Naive thymus-derived CD4-positive, alpha-beta T cell (primary cell): ENCODE measurements around the gene ZNF750. TPM values are rescaled to one million over a fixed set of nuclear protein-coding genes. Genes with fewer than 3 reads are reported as not detected.

Source experiments
- ATAC-seq: fragments of 150-1000 bp; cut with Tn5 transposase; 2 replicates; pipeline ENCODE4 v1.10.0; 2021; ENCODE audit warnings: mild to moderate bottlenecking, moderate library complexity
- CTCF ChIA-PET: fragments of 350-600 bp; sonication (Branson Sonifier 250); formaldehyde crosslinking; loops from one replicate; lab custom pipeline; 2021; ENCODE audit warnings: antibody characterized with exemption; lab: Charles Lee
- POLR2A ChIA-PET: fragments of 350-600 bp; sonication (Branson Sonifier 250); formaldehyde crosslinking; loops from one replicate; lab custom pipeline; 2021; ENCODE audit warnings: antibody characterized with exemption, inconsistent platforms; lab: Charles Lee
- DNase-seq, 9 donors: peaks; one replicate each; pipeline versions ENCODE4 v3.0.0 to v3.0.0-alpha.2; 2020 to 2022; ENCODE audit warnings: mixed read lengths in 1 of 9
- H3K27ac ChIP-seq: one replicate; pipeline ENCODE4 v1.7.0; 2013; ENCODE audit warnings: mild to moderate bottlenecking, low read depth, low read length, moderate library complexity
- H3K27me3 ChIP-seq, 2 donors: one replicate each; pipeline ENCODE4 v1.7.0; 2013; ENCODE audit warnings: low read length in 2 of 2, mild to moderate bottlenecking in 2 of 2, moderate library complexity in 2 of 2; ENCODE audit not compliant: control insufficient read depth in 2 of 2, insufficient read depth in 2 of 2
- H3K36me3 ChIP-seq, 3 experiments: 1 replicate in 2 of 3; 2 replicates in 1 of 3; pipeline ENCODE4 v1.7.0; 2013; ENCODE audit warnings: low read length in 3 of 3, mild to moderate bottlenecking in 3 of 3, moderate library complexity in 1 of 3; ENCODE audit not compliant: insufficient read depth in 3 of 3, control insufficient read depth in 2 of 3
- H3K4me1 ChIP-seq, 2 donors: one replicate each; pipeline ENCODE4 v1.7.0; 2013; ENCODE audit warnings: low read length in 2 of 2, mild to moderate bottlenecking in 2 of 2, moderate library complexity in 1 of 2; ENCODE audit not compliant: control insufficient read depth in 2 of 2, insufficient read depth in 2 of 2
- H3K4me3 ChIP-seq: 2 replicates; pipeline ENCODE4 v1.7.0; 2013; ENCODE audit warnings: mild to moderate bottlenecking, low read length
- H3K9me3 ChIP-seq, 3 experiments: 1 replicate in 2 of 3; 2 replicates in 1 of 3; pipeline ENCODE4 v1.7.0; 2013; ENCODE audit warnings: low read length in 3 of 3; ENCODE audit not compliant: control insufficient read depth in 2 of 3
- H3K27ac Mint-ChIP-seq, 9 donors: one replicate each; pipeline ENCODE4 v1.8.0; 2020 to 2022; ENCODE audit warnings: mixed read lengths in 9 of 9, mild to moderate bottlenecking in 8 of 9, moderate library complexity in 5 of 9, inconsistent platforms in 2 of 9
- H3K27me3 Mint-ChIP-seq, 5 donors: one replicate each; pipeline ENCODE4 v1.8.0; 2021 to 2022; ENCODE audit warnings: mixed read lengths in 5 of 5, mild to moderate bottlenecking in 1 of 5
- H3K36me3 Mint-ChIP-seq, 5 donors: one replicate each; pipeline ENCODE4 v1.8.0; 2020 to 2022; ENCODE audit warnings: mixed read lengths in 5 of 5, mild to moderate bottlenecking in 3 of 5, inconsistent platforms in 1 of 5
- H3K4me1 Mint-ChIP-seq, 7 donors: one replicate each; pipeline ENCODE4 v1.8.0; 2020 to 2022; ENCODE audit warnings: mixed read lengths in 7 of 7, mild to moderate bottlenecking in 3 of 7, inconsistent platforms in 1 of 7
- H3K4me3 Mint-ChIP-seq, 10 donors: one replicate each; pipeline ENCODE4 v1.8.0; 2020 to 2022; ENCODE audit warnings: mild to moderate bottlenecking in 10 of 10, mixed read lengths in 10 of 10, moderate library complexity in 6 of 10, inconsistent platforms in 2 of 10
- H3K9me3 Mint-ChIP-seq, 11 donors: one replicate each; pipeline ENCODE4 v1.8.0; 2020 to 2022; ENCODE audit warnings: mixed read lengths in 11 of 11, mild to moderate bottlenecking in 4 of 11, inconsistent platforms in 1 of 11, moderate library complexity in 1 of 11
- intact Hi-C, 2 donors: fragments of 100-400 bp; cut with micrococcal nuclease; formaldehyde crosslinking; loops; one replicate each; pipeline ENCODE4 v1.15.1; 2023
- polyA plus RNA-seq, 2 donors: library from polyadenylated mRNA; unstranded; fragments of 300-500 nt; fragmentation: Illumina TruSeq; gene quantifications; one replicate each; pipeline ENCODE4 v1.2.3, GENCODE V29; 2021
- total RNA-seq, 6 experiments: library from RNA in 5 of 6; stranded (reverse) in 5 of 6; gene quantifications; 1 replicate in 5 of 6; 2 replicates in 1 of 6; pipeline ENCODE4 v1.2.3 and lab custom pipeline; 2021 to 2026

The ZNF750 gene
- total and polyA plus RNA-seq, 7 experiments from 2014 or later, result 0.13 TPM; not detected in 6

DNA sequence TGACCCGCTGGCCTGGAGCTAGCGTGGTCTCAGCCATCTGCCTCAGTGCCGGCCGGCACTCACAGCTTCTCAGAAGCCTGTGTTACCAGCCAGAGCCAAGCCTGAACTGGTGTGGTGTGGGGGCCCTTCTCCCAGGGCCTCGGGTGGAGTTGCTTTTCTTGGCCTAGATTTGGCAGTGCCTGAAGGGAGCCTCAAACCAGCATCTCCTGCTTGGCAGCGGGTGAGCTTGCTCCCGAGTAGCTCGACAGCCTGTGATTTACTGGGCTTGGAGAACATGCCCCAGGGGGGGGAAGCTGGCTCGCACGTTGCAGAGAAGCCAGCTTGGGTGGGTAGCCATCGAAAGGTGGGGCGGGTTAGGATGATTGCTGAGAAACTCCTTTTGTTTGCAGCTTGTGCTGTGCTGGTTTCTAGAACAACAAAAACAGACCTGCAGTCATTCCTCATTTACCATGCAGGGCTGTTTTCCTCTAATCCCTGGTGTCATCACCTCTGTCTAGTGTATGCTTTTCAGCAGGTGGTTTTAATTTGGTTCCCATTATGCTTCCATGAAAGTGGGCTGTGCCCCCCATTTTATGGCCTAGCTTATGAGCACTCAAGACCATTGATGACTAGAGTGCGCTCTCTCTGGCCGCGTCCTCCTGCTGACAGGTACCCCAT, 45.7 kb downstream of the ZNF750 start:
- H3K9me3 Mint-ChIP-seq, result no peaks in the 10 kb centered on the region
- no peaks in the 10 kb centered on the region for H3K4me1 ChIP-seq
- H3K36me3 Mint-ChIP-seq, result peaks cover 0 to 27% (median 0%) of the 10 kb centered on the region in 5 donors
- no peak for ATAC-seq
- H3K4me3 ChIP-seq, result no peak overlapping the region
- intact Hi-C loops, result no loop called here
- H3K27me3 Mint-ChIP-seq, result no peaks in the 10 kb centered on the region
- H3K27ac Mint-ChIP-seq, result no peak overlapping the region
- no peaks in the 10 kb centered on the region for H3K9me3 ChIP-seq
- H3K36me3 ChIP-seq, result peaks cover 0 to 22% (median 0%) of the 10 kb centered on the region in 3 experiments
- H3K4me1 Mint-ChIP-seq, result peaks cover 0 to 7% (median 0%) of the 10 kb centered on the region in 7 donors
- DNase-seq, result no peak
- CTCF ChIA-PET, result interaction anchor here (1.2 kb wide), 1 partner anchor 12 kb away, joined by 4 read pairs; no protein-coding TSS in a partner anchor
- no peaks in the 10 kb centered on the region for H3K27me3 ChIP-seq
- H3K4me3 Mint-ChIP-seq, result peak overlapping the region in 1 of 10 donors; percentile 29
- no peak overlapping the region for H3K27ac ChIP-seq
- POLR2A ChIA-PET, result no interaction called here

DNA sequence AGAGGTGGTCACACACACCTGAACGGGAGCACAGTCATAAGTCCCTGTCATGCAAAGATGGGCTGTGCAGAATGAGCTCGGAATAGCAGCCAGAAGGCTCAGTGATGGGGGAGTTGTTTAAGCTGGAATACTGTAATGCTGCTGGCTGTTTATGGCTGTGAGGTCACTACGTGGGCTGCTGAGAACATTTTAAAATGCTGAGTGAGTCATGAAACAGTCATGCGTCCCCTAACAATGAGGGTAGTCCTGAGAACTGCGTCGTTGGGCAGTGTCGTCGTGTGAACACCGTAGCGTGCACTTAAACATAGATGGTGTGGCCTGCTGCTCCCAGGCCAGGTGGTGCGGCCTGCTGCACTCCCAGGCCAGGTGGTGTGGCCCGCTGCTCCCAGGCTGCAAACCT, 48.3 kb downstream of the ZNF750 start:
- CTCF ChIA-PET, result interaction anchor here (0.7 kb wide), 1 partner anchor 44 kb away, joined by 3 read pairs; no protein-coding TSS in a partner anchor
- intact Hi-C loops, result no loop called here
- H3K27me3 ChIP-seq, result no peaks in the 10 kb centered on the region
- no peaks in the 10 kb centered on the region for H3K27me3 Mint-ChIP-seq
- ATAC-seq (no peak), DNase-seq (no peak)
- no peaks in the 10 kb centered on the region for H3K4me1 ChIP-seq
- peak overlapping the region in 1 of 9 donors; percentile 45 for H3K27ac Mint-ChIP-seq
- POLR2A ChIA-PET, result no interaction called here
- H3K36me3 Mint-ChIP-seq, result peaks cover 0 to 25% (median 0%) of the 10 kb centered on the region in 5 donors
- no peaks in the 10 kb centered on the region for H3K9me3 ChIP-seq
- peaks cover 0 to 12% (median 3%) of the 10 kb centered on the region in 7 donors for H3K4me1 Mint-ChIP-seq
- H3K9me3 Mint-ChIP-seq, result no peaks in the 10 kb centered on the region
- H3K4me3 ChIP-seq, result no peak overlapping the region
- H3K27ac ChIP-seq, result no peak overlapping the region
- H3K36me3 ChIP-seq, result peaks cover 0 to 14% (median 0%) of the 10 kb centered on the region in 3 experiments
- H3K4me3 Mint-ChIP-seq, result no peak overlapping the region

DNA sequence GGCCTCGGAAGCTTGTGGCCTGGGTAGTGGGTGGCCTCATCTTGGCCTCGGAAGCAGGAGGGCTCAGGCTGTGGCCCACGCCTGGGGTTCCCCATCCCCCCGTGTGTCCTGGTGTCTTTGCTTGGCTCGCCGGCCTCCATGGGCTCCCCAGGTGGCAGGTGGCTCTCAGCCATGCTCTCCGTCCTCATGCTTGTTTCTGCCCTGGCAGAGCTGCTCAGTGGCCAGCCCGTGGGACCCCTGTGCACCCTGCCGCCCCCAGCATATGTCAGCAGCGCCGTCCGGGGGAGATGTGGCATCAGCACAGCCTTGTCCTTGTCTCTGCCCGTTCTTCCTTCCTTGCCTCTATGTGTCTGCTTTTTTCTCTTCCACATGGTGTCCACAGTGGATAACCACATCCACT, 49.4 kb downstream of the ZNF750 start:
- no peaks in the 10 kb centered on the region for H3K9me3 Mint-ChIP-seq
- ChIA-PET CTCF (interaction anchor here (1.2 kb wide), 1 partner anchor 9 kb away, joined by 3 read pairs; no protein-coding TSS in a partner anchor), POLR2A (no interaction called here)
- H3K36me3 Mint-ChIP-seq, result peaks cover 0 to 23% (median 0%) of the 10 kb centered on the region in 5 donors
- peaks cover 0 to 12% (median 3%) of the 10 kb centered on the region in 7 donors for H3K4me1 Mint-ChIP-seq
- intact Hi-C loops, result no loop called here
- no peaks in the 10 kb centered on the region for H3K27me3 ChIP-seq
- H3K9me3 ChIP-seq, result no peaks in the 10 kb centered on the region
- H3K27me3 Mint-ChIP-seq, result no peaks in the 10 kb centered on the region
- H3K4me3 Mint-ChIP-seq, result no peak overlapping the region
- peaks cover 0 to 11% (median 0%) of the 10 kb centered on the region in 3 experiments for H3K36me3 ChIP-seq
- ATAC-seq (no peak), DNase-seq (no peak)
- H3K4me1 ChIP-seq, result no peaks in the 10 kb centered on the region
- peak overlapping the region in 1 of 9 donors; percentile 45 for H3K27ac Mint-ChIP-seq
- H3K27ac ChIP-seq, result no peak overlapping the region
- no peak overlapping the region for H3K4me3 ChIP-seq

DNA sequence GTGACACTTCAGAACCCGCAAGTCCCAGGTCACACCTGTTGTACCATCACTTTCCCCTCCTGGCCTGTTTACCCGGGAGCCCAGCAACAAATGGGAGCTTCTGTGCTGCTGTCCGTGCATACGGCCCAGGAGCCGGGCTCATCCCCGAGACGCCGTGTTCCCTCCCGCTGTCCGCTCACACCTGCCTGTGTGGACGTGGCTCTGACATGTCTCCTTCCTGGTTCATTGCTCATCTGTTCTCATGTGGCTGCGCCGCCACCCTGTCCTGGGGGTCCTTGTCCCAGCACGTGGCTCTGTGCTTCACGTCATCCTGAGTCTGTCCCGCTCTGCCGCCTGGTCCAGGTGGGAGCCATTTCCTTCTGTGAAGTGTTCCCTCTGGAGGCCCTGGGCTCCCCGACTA, 50.0 kb downstream of the ZNF750 start:
- Mint-ChIP-seq H3K4me1 (peaks cover 0 to 12% (median 3%) of the 10 kb centered on the region in 7 donors), H3K27me3 (no peaks in the 10 kb centered on the region), H3K9me3 (no peaks in the 10 kb centered on the region), H3K27ac (peak overlapping the region in 1 of 9 donors; percentile 59), H3K4me3 (no peak overlapping the region), H3K36me3 (peaks cover 0 to 23% (median 0%) of the 10 kb centered on the region in 5 donors)
- H3K27me3 ChIP-seq, result no peaks in the 10 kb centered on the region
- H3K36me3 ChIP-seq, result peaks cover 0 to 6% (median 0%) of the 10 kb centered on the region in 3 experiments
- POLR2A ChIA-PET, result no interaction called here
- intact Hi-C loops, result no loop called here
- no peak overlapping the region for H3K27ac ChIP-seq
- CTCF ChIA-PET, result interaction anchor here (0.8 to 1.2 kb wide), 2 partner anchors 8 to 128 kb away, joined by 3 read pairs; no protein-coding TSS in a partner anchor
- no peak overlapping the region for H3K4me3 ChIP-seq
- no peaks in the 10 kb centered on the region for H3K4me1 ChIP-seq
- no peak for DNase-seq
- ATAC-seq, result no peak
- H3K9me3 ChIP-seq, result no peaks in the 10 kb centered on the region

DNA sequence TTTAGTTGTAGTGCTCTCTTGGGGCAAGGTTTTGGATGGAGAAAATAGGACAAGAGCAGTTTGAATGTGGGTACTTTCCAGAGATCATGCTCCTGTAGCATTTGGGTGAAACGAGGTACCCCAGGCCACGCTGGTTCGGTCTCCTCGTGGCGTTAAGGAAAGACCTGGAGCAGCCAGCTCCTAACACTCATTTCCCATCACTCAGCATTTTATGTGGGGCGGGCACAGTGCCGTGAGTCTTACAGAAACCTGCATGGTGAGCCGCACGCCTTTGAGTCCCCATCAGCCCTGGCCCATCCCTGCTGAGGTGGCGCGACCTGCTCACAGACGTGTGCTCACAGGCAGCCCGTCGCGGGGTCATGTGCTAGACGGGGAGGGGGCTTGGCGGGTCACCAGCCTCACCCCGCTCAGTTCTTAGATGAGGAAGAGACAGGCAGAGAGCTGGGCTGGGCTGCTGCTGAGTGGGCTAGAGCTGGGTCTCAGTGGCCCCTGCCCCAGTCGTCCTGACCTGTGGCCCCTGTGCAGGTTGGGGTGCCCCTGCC, 50.7 kb downstream of the ZNF750 start:
- peaks cover 0 to 12% (median 3%) of the 10 kb centered on the region in 7 donors for H3K4me1 Mint-ChIP-seq
- H3K36me3 Mint-ChIP-seq, result peaks cover 0 to 23% (median 0%) of the 10 kb centered on the region in 5 donors
- H3K4me3 Mint-ChIP-seq, result no peak overlapping the region
- Histone ChIP-seq H3K27ac (no peak overlapping the region), H3K4me1 (no peaks in the 10 kb centered on the region), H3K9me3 (no peaks in the 10 kb centered on the region), H3K36me3 (peaks cover 0 to 6% (median 0%) of the 10 kb centered on the region in 3 experiments), H3K27me3 (no peaks in the 10 kb centered on the region), H3K4me3 (no peak overlapping the region)
- ChIA-PET CTCF (interaction anchor here (0.8 kb wide), 1 partner anchor 129 kb away, joined by 3 read pairs; no protein-coding TSS in a partner anchor), POLR2A (no interaction called here)
- no peak for ATAC-seq
- no peaks in the 10 kb centered on the region for H3K27me3 Mint-ChIP-seq
- intact Hi-C loops, result no loop called here
- peak overlapping the region in 1 of 9 donors; percentile 38 for H3K27ac Mint-ChIP-seq
- no peak for DNase-seq
- no peaks in the 10 kb centered on the region for H3K9me3 Mint-ChIP-seq

DNA sequence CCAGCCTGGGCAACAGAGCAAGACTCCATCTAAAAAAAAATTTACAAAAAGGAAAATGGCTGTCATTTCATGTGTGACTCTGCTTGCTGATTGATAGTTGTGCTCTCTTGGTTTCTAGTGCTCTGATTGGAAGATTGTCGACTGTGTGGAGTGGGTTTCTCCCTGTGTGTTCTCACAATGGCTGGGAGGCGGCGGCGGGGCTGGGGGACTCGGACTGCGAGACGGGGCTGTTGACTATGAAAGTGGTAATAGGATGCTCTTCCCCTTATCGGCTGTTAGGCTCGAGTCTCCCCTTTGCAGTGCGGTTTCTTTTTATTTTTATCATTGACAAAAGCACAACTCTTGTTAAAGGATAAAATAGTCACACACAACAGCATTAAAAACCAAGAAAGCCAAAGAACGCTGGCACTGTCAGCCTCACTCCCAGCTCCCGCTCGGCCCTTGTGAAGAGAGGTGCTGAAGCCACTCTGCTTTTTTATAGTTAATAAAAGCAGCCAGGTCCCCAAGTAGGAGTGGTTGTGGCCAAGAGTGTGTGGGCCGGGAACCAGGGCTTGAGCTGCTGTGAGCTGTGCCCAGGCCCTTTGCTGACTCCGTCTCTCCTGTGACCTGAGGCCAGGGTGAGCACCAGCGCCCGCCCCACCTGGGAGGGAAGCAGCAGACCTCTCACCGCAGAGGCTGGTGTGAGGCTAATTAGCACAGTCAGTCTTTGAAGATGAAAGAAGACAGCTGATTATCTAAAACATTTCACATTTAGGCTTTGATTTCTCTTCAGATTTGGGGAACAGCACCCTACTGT, 51.4 kb downstream of the ZNF750 start:
- no peaks in the 10 kb centered on the region for H3K4me1 ChIP-seq
- DNase-seq (no peak), ATAC-seq (no peak)
- no peak overlapping the region for H3K4me3 Mint-ChIP-seq
- peak overlapping the region in 1 of 9 donors; percentile 38 for H3K27ac Mint-ChIP-seq
- H3K27me3 ChIP-seq, result no peaks in the 10 kb centered on the region
- no peak overlapping the region for H3K27ac ChIP-seq
- no peaks in the 10 kb centered on the region for H3K9me3 Mint-ChIP-seq
- peaks cover 0 to 13% (median 0%) of the 10 kb centered on the region in 3 experiments for H3K36me3 ChIP-seq
- no peaks in the 10 kb centered on the region for H3K27me3 Mint-ChIP-seq
- H3K36me3 Mint-ChIP-seq, result peaks cover 0 to 27% (median 3%) of the 10 kb centered on the region in 5 donors
- H3K9me3 ChIP-seq, result no peaks in the 10 kb centered on the region
- CTCF ChIA-PET, result no interaction called here
- H3K4me1 Mint-ChIP-seq, result peaks cover 0 to 12% (median 3%) of the 10 kb centered on the region in 7 donors
- POLR2A ChIA-PET, result no interaction called here
- intact Hi-C loops, result no loop called here
- H3K4me3 ChIP-seq, result no peak overlapping the region
